Stomach (tissue), 9 donors: Measurements from ENCODE around the gene PNKP. TPM values are rescaled to one million over a fixed set of nuclear protein-coding genes. Genes with fewer than 3 reads are reported as not detected.

Experiments used
- DNase-seq, 2 donors: peaks; one replicate each; pipeline versions ENCODE4 v3.0.0 to v3.0.0-alpha.2; 2013 to 2019
- H3K27ac ChIP-seq, 5 donors: fragments of 200-600 bp in 4 of 5; sonication (generic) in 4 of 5; one replicate each; pipeline ENCODE4 v1.5.1; 2013 to 2019; ENCODE audit warnings: mild to moderate bottlenecking in 1 of 5, moderate library complexity in 1 of 5
- H3K27me3 ChIP-seq, 3 donors: fragments of 200-600 bp; sonication (generic); one replicate each; pipeline ENCODE4 v1.5.1; 2017 to 2019; ENCODE audit warnings: mixed run types in 1 of 3
- H3K36me3 ChIP-seq, 4 donors: fragments of 200-600 bp; sonication (generic); 1 replicate in 3 of 4; 2 replicates in 1 of 4; pipeline ENCODE4 v1.5.1; 2016 to 2019
- H3K4me1 ChIP-seq, 4 donors: fragments of 200-600 bp; sonication (generic); one replicate each; pipeline ENCODE4 v1.5.1; 2016 to 2019
- H3K4me3 ChIP-seq, 4 donors: fragments of 200-600 bp; sonication (generic) in 3 of 4; one replicate each; pipeline ENCODE4 v1.5.1; 2016 to 2019; ENCODE audit warnings: mild to moderate bottlenecking in 1 of 4
- H3K9me3 ChIP-seq, 4 donors: fragments of 200-600 bp; sonication (generic); one replicate each; pipeline ENCODE4 v1.5.1; 2016 to 2019
- CTCF ChIP-seq, 7 experiments: fragments of 450-650 bp in 4 of 7; fragments of 200-600 bp in 3 of 7; sonication (generic) in 3 of 7; IDR thresholded peaks; one replicate each; pipeline ENCODE4 v1.5.1; 2016 to 2019; ENCODE audit warnings: antibody characterized with exemption in 7 of 7, control low read depth in 2 of 7, mild to moderate bottlenecking in 1 of 7
- EP300 ChIP-seq: sonication (generic); formaldehyde crosslinking; IDR thresholded peaks from one replicate; pipeline ENCODE4 v1.6.1; 2017; ENCODE audit warnings: antibody characterized with exemption
- POLR2A ChIP-seq, 4 donors: fragments of 450-650 bp; IDR thresholded peaks; one replicate each; pipeline ENCODE4 v1.6.1; 2016; ENCODE audit warnings: antibody characterized with exemption in 4 of 4, control low read depth in 2 of 4, mild to moderate bottlenecking in 1 of 4, moderate library complexity in 1 of 4
- POLR2AphosphoS5 ChIP-seq, 3 donors: sonication (generic); formaldehyde crosslinking; IDR thresholded peaks; one replicate each; pipeline ENCODE4 v1.6.1; 2016; ENCODE audit warnings: antibody characterized with exemption in 3 of 3
- WGBS, 5 donors: extraction: QIAGEN DNeasy Blood & Tissue Kit in 3 of 5; methylation state at CpG; one replicate each; pipeline versions ENCODE4 v1.1.5 to v1.1.7; 2013 to 2018; 5-methylcytosine and 5-hydroxymethylcytosine counted together
- intact Hi-C: fragments of 100-400 bp; cut with DNase I; formaldehyde crosslinking; loops from one replicate; pipeline ENCODE4 v1.15.1; 2023; ENCODE audit warnings: low total_unique reads
- polyA plus RNA-seq, 3 donors: library from polyadenylated mRNA; stranded (reverse); fragments of 200-250 nt; gene quantifications; one replicate each; pipeline ENCODE4 v1.2.3, GENCODE V29; 2013
- total RNA-seq, 5 donors: library from RNA; depleted of rRNA; stranded (reverse); fragments of >200 nt; gene quantifications; one replicate each; pipeline versions ENCODE4 v1.1.0 to v1.2.3, GENCODE V29; 2014 to 2016
- donor health status: healthy with polysubstance abuse.
- donor health status: Bipolar disorder and iron deficiency.
- donor health status: healthy.

PNKP gene
- total and polyA plus RNA-seq, 8 donors, result 30.3 to 208 (median 57.9) TPM

GRCh38 chr19:49851456-49852259 lies 15.7 kb downstream of the PNKP start:
- Histone ChIP-seq H3K36me3 (peaks cover 21 to 27% (median 26%) of the 10 kb centered on the region in 4 donors), H3K4me1 (peaks cover 15 to 57% (median 44%) of the 10 kb centered on the region in 4 donors), H3K9me3 (no peaks in the 10 kb centered on the region), H3K27ac (peak overlapping the region; percentile 98 to 100 (median 100)), H3K27me3 (no peaks in the 10 kb centered on the region), H3K4me3 (peak overlapping the region; percentile 97 to 99 (median 97))
- intact Hi-C loops, result no loop called here
- TF ChIP-seq EP300 (no peak), CTCF (IDR thresholded peaks at IDR 0.05) (no peak), POLR2AphosphoS5 (IDR thresholded peaks at IDR 0.05) (no peak), POLR2A (IDR thresholded peaks at IDR 0.05) (no peak)
- DNase-seq, result peak in 1 of 2 donors; percentile 72
- WGBS, 5 donors, result 1 to 3% (median 2%) methylated on average over 22 to 77 of the region's 78 CpGs

GRCh38 chr19:49850487-49851342 lies 16.7 kb downstream of the PNKP start, which contains the start of gene PTOV1:
Gene PTOV1 (plus strand): TSS chr19:49851159.
- Histone ChIP-seq H3K4me3 (peak within 1 kb of the TSS; percentile 97 to 99 (median 97)), H3K36me3 (peaks cover 12 to 18% (median 16%) of the 10 kb centered on the region in 4 donors), H3K4me1 (peaks cover 15 to 57% (median 44%) of the 10 kb centered on the region in 4 donors), H3K27ac (peak within 1 kb of the TSS; percentile 98 to 100 (median 100)), H3K27me3 (no peaks in the 10 kb centered on the region), H3K9me3 (no peaks in the 10 kb centered on the region)
- intact Hi-C loops, result no loop called here
- TF ChIP-seq POLR2AphosphoS5 (IDR thresholded peaks at IDR 0.05) (peak; percentile 83 to 91 (median 84)), EP300 (no peak)
- 0 to 4% (median 1%) methylated on average over 40 to 97 of the region's 98 CpGs for WGBS, 5 donors
- peak; percentile 94 to 96 for DNase-seq

- no peaks in the 10 kb centered on the region for H3K9me3 ChIP-seq
- peak overlapping the region; percentile 97 to 99 (median 97) for H3K4me3 ChIP-seq
- TF ChIP-seq POLR2AphosphoS5 (IDR thresholded peaks at IDR 0.05) (no peak), EP300 (no peak), CTCF (IDR thresholded peaks at IDR 0.05) (no peak), POLR2A (IDR thresholded peaks at IDR 0.05) (no peak)
- peak overlapping the region; percentile 98 to 100 (median 100) for H3K27ac ChIP-seq
- H3K27me3 ChIP-seq, result no peaks in the 10 kb centered on the region
- intact Hi-C loops, result no loop called here
- peaks cover 7 to 12% (median 11%) of the 10 kb centered on the region in 4 donors for H3K36me3 ChIP-seq
- DNase-seq, result no peak
- H3K4me1 ChIP-seq, result peaks cover 15 to 55% (median 44%) of the 10 kb centered on the region in 4 donors
- 53 to 58% (median 54%) methylated on average over 12 of the region's 12 CpGs for WGBS, 5 donors
Observed at GRCh38 chr19:49850221-49850486, 17.2 kb downstream of the PNKP start.

- no peak for DNase-seq
Observed at GRCh38 chr19:49849433-49850220, 17.7 kb downstream of the PNKP start.

More at GRCh38 chr19:49849433-49850220, 17.7 kb downstream of the PNKP start:
- intact Hi-C loops, result no loop called here
- 86 to 92% (median 90%) methylated on average over 15 of the region's 15 CpGs for WGBS, 5 donors
- Histone ChIP-seq H3K4me3 (peak overlapping the region; percentile 97 to 99 (median 97)), H3K27me3 (no peaks in the 10 kb centered on the region), H3K4me1 (peaks cover 15 to 53% (median 38%) of the 10 kb centered on the region in 4 donors), H3K9me3 (no peaks in the 10 kb centered on the region), H3K27ac (peak overlapping the region in 4 of 5 donors; percentile 98 to 100 (median 100)), H3K36me3 (peaks cover 2 to 7% (median 5%) of the 10 kb centered on the region in 4 donors)
- no peak for TF ChIP-seq EP300
- no peak for TF ChIP-seq POLR2AphosphoS5 (IDR thresholded peaks at IDR 0.05)
- no peak for TF ChIP-seq POLR2A (IDR thresholded peaks at IDR 0.05)
- no peak for TF ChIP-seq CTCF (IDR thresholded peaks at IDR 0.05)
